Fibroblast of lung (primary cell): ENCODE measurements around the gene CDK11B.

Experiments used
- EZH2 ChIP-seq: IDR thresholded peaks from 2 replicates; pipeline ENCODE4 v1.5.1; 2012; ENCODE audit warnings: low read length, control low read depth, mild to moderate bottlenecking; ENCODE audit errors: missing control alignments
- TF ChIP-seq, protein P1 (sequence below), 2 donors: IDR thresholded peaks in 1 of 2; conservative IDR thresholded peaks in 1 of 2; 1 replicate in 1 of 2; 2 replicates in 1 of 2; pipeline ENCODE4 v1.5.1; 2011 to 2012; ENCODE audit warnings: low read length in 2 of 2, control low read depth in 1 of 2, inconsistent platforms in 1 of 2, low read depth in 1 of 2, mild to moderate bottlenecking in 1 of 2

- TF ChIP-seq, protein P1, sequence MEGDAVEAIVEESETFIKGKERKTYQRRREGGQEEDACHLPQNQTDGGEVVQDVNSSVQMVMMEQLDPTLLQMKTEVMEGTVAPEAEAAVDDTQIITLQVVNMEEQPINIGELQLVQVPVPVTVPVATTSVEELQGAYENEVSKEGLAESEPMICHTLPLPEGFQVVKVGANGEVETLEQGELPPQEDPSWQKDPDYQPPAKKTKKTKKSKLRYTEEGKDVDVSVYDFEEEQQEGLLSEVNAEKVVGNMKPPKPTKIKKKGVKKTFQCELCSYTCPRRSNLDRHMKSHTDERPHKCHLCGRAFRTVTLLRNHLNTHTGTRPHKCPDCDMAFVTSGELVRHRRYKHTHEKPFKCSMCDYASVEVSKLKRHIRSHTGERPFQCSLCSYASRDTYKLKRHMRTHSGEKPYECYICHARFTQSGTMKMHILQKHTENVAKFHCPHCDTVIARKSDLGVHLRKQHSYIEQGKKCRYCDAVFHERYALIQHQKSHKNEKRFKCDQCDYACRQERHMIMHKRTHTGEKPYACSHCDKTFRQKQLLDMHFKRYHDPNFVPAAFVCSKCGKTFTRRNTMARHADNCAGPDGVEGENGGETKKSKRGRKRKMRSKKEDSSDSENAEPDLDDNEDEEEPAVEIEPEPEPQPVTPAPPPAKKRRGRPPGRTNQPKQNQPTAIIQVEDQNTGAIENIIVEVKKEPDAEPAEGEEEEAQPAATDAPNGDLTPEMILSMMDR (conservative IDR thresholded peaks at IDR 0.05 in 1 of 2, IDR thresholded peaks at IDR 0.05 in 1 of 2; ENCODE audit: low read depth in 1 of 2, low read length in 2 of 2) = no peak
- TF ChIP-seq EZH2 = no peak
Measured at GRCh38 chr1:1687846-1688245, 29.0 kb upstream of the CDK11B start.
